ENCODE data around the gene DOCK2. TPM values are rescaled to one million over a fixed set of nuclear protein-coding genes. Genes with fewer than 3 reads are reported as not detected.
"Not testable (repeated sequence)": the region's sequence is repeated elsewhere in the genome, so short reads cannot be mapped to it uniquely, and the experiment has no call there.

DOCK2 gene
- total and polyA plus RNA-seq, 7 donors, result 2.3 to 21.1 (median 12.5) TPM

GRCh38 chr5:169724303-169725087, 87.4 kb downstream of the DOCK2 start:
- no peak for DNase-seq
- Histone ChIP-seq H3K27me3 (no peaks in the 10 kb centered on the region), H3K9me3 (no peaks in the 10 kb centered on the region), H3K36me3 (no peaks in the 10 kb centered on the region), H3K4me1 (no peaks in the 10 kb centered on the region), H3K27ac (no peak overlapping the region), H3K4me3 (no peak overlapping the region)
- no peak for TF ChIP-seq CTCF (IDR thresholded peaks at IDR 0.05)
- no peak for TF ChIP-seq POLR2A (IDR thresholded peaks at IDR 0.05)
- no peak for TF ChIP-seq POLR2AphosphoS5 (IDR thresholded peaks at IDR 0.05)
- no peak for TF ChIP-seq EP300 (IDR thresholded peaks at IDR 0.05)
- WGBS, 2 donors, result 82 to 85% methylated on average over 10 of the region's 10 CpGs
- intact Hi-C loops (cut with DNase I), result no loop called here

- H3K4me1 ChIP-seq; DNase-seq; H3K9me3 ChIP-seq; intact Hi-C loops (cut with DNase I); H3K4me3 ChIP-seq; H3K36me3 ChIP-seq; H3K27me3 ChIP-seq; H3K27ac ChIP-seq: not testable (repeated sequence)
- 98 to 99% methylated on average over 4 of the region's 4 CpGs for WGBS, 2 donors
These were observed 88.6 kb downstream of the DOCK2 start for GRCh38 chr5:169725665-169726064.

- intact Hi-C loops (cut with DNase I), result no loop called here
- whole genome bisulfite sequencing, 2 donors, result 27 to 77% methylated on average over 1 of the region's 1 CpG
- H3K27me3 ChIP-seq, result peaks cover 0 to 3% (median 0%) of the 10 kb centered on the region in 3 donors
- TF ChIP-seq POLR2A (IDR thresholded peaks at IDR 0.05), result no peak
- TF ChIP-seq POLR2AphosphoS5 (IDR thresholded peaks at IDR 0.05), result no peak
- TF ChIP-seq EP300 (IDR thresholded peaks at IDR 0.05), result no peak
- no peak for TF ChIP-seq CTCF (IDR thresholded peaks at IDR 0.05)
- no peak overlapping the region for H3K4me3 ChIP-seq
- no peaks in the 10 kb centered on the region for H3K36me3 ChIP-seq
- no peaks in the 10 kb centered on the region for H3K4me1 ChIP-seq
- H3K9me3 ChIP-seq, result no peaks in the 10 kb centered on the region
- no peak overlapping the region for H3K27ac ChIP-seq
- no peak for DNase-seq
These were observed 91.3 kb downstream of the DOCK2 start for GRCh38 chr5:169728418-169728817.

GRCh38 chr5:169731221-169731620, 94.1 kb downstream of the DOCK2 start:
- no peak overlapping the region for H3K27ac ChIP-seq
- H3K4me3 ChIP-seq, result no peak overlapping the region
- intact Hi-C loops (cut with DNase I), result no loop called here
- H3K27me3 ChIP-seq, result peaks cover 0 to 3% (median 0%) of the 10 kb centered on the region in 3 donors
- no peaks in the 10 kb centered on the region for H3K4me1 ChIP-seq
- no peaks in the 10 kb centered on the region for H3K9me3 ChIP-seq
- no peak for TF ChIP-seq EP300 (IDR thresholded peaks at IDR 0.05)
- no peak for TF ChIP-seq CTCF (IDR thresholded peaks at IDR 0.05)
- no peak for TF ChIP-seq POLR2A (IDR thresholded peaks at IDR 0.05)
- no peak for TF ChIP-seq POLR2AphosphoS5 (IDR thresholded peaks at IDR 0.05)
- no peak for DNase-seq
- WGBS, 2 donors, result 90% methylated on average over 6 of the region's 6 CpGs
- no peaks in the 10 kb centered on the region for H3K36me3 ChIP-seq

GRCh38 chr5:169732841-169733240, 95.8 kb downstream of the DOCK2 start:
- Histone ChIP-seq H3K27me3 (peaks cover 0 to 3% (median 0%) of the 10 kb centered on the region in 3 donors), H3K9me3 (no peaks in the 10 kb centered on the region), H3K4me3 (no peak overlapping the region), H3K4me1 (no peaks in the 10 kb centered on the region), H3K27ac (no peak overlapping the region), H3K36me3 (no peaks in the 10 kb centered on the region)
- TF ChIP-seq CTCF (IDR thresholded peaks at IDR 0.05) (no peak), EP300 (IDR thresholded peaks at IDR 0.05) (no peak), POLR2AphosphoS5 (IDR thresholded peaks at IDR 0.05) (no peak), POLR2A (IDR thresholded peaks at IDR 0.05) (no peak)
- 62 to 76% methylated on average over 1 of the region's 1 CpG for WGBS, 2 donors
- intact Hi-C loops (cut with DNase I), result no loop called here
- no peak for DNase-seq
